LHCN-M2 (cell line): ENCODE data around the gene PSMD6. TPM values are rescaled to one million over a fixed set of nuclear protein-coding genes. Genes with fewer than 3 reads are reported as not detected.

Experiments used
- total RNA-seq: library from RNA; depleted of rRNA; stranded (reverse); fragments of >200 nt; gene quantifications from 2 replicates; pipeline ENCODE4 v1.2.3, GENCODE V29; 2014; rRNA removed

The PSMD6 gene
- total RNA-seq, 1 experiment from 2014 or later: 104 TPM

Other genes starting within 250 kb of the PSMD6 start
- not detected in 2 replicates for gene C3orf49, start 204.2 kb downstream of the PSMD6 start, total RNA-seq
- 64.6 and 67.8 TPM in 2 replicates for gene THOC7, start 159.7 kb downstream of the PSMD6 start, total RNA-seq
- gene ATXN7, start 159.6 kb downstream of the PSMD6 start, total RNA-seq: 7.8 and 10.4 TPM in 2 replicates
- gene SCAANT1, start 111.1 kb downstream of the PSMD6 start, total RNA-seq: not detected in 2 replicates
- 12.0 and 12.1 TPM in 2 replicates for gene PRICKLE2, start 202.0 kb upstream of the PSMD6 start, total RNA-seq